T-helper 1 cell treated with Interleukin-12 subunit alpha and Interleukin-12 subunit beta and Interleukin-4 antibody, amounts not matched to agents 30 μg/mL and 1 μg/mL, for 36 hours (primary cell): ENCODE data around the gene ADGRL3.

Experiments used
- H3K27ac Mint-ChIP-seq: one replicate; pipeline ENCODE4 v1.8.0; 2021; ENCODE audit warnings: mild to moderate bottlenecking, mixed read lengths
- H3K27me3 Mint-ChIP-seq: one replicate; pipeline ENCODE4 v1.8.0; 2021; ENCODE audit warnings: low read depth, mixed read lengths
- H3K36me3 Mint-ChIP-seq: one replicate; pipeline ENCODE4 v1.8.0; 2021; ENCODE audit warnings: low read depth, mixed read lengths
- H3K4me1 Mint-ChIP-seq: one replicate; pipeline ENCODE4 v1.8.0; 2021; ENCODE audit warnings: low read depth, mixed read lengths
- H3K4me3 Mint-ChIP-seq: one replicate; pipeline ENCODE4 v1.8.0; 2021; ENCODE audit warnings: mild to moderate bottlenecking, moderate library complexity, mixed read lengths
- H3K9me3 Mint-ChIP-seq: one replicate; pipeline ENCODE4 v1.8.0; 2021; ENCODE audit warnings: mixed read lengths

ADGRL3 gene

DNA sequence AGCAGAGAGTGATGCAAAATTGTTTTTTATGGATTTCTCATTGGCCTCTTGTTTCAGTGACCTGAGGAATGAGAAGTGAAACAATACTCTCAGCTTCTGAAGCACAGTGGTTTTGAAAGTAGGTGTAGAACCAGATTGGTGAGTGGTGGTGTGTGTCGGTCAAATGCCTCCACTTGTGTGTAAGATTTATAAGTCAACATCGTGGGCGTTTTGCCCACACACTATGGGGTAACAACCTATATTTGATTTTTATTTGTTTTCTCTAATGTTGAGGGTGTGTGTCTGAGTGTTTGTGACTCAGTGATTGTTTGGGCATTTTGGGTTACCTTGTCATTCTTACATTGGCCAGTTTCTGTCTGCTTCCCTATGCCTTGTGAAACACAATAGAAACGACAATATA is 23.3 kb downstream of the ADGRL3 start:
- Mint-ChIP-seq H3K27ac (no peak overlapping the region), H3K4me3 (no peak overlapping the region), H3K36me3 (no peaks in the 10 kb centered on the region), H3K4me1 (no peaks in the 10 kb centered on the region), H3K27me3 (no peaks in the 10 kb centered on the region), H3K9me3 (no peaks in the 10 kb centered on the region)

DNA sequence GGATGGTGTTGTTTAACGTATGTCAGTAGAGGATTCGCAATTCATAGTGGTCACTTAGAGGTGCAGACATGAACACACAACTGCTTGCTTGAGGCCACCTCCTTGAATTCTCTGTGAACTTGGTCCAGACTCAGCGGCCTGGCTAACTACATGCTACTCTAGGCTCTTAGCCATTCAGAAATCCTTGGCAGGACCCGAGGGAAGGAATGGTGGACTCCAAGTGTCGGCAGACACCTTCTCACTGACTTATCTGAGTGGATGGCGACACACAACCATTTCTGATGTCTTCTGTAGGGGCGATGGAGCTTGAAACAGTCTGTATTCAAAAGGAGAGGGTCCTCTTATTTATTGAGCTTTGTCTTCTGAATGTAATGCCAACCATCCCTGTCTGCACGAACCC is 24.4 kb downstream of the ADGRL3 start:
- H3K4me1 Mint-ChIP-seq, result no peaks in the 10 kb centered on the region
- no peak overlapping the region for H3K4me3 Mint-ChIP-seq
- H3K27me3 Mint-ChIP-seq, result no peaks in the 10 kb centered on the region
- no peak overlapping the region for H3K27ac Mint-ChIP-seq
- H3K9me3 Mint-ChIP-seq, result no peaks in the 10 kb centered on the region
- H3K36me3 Mint-ChIP-seq, result no peaks in the 10 kb centered on the region

DNA sequence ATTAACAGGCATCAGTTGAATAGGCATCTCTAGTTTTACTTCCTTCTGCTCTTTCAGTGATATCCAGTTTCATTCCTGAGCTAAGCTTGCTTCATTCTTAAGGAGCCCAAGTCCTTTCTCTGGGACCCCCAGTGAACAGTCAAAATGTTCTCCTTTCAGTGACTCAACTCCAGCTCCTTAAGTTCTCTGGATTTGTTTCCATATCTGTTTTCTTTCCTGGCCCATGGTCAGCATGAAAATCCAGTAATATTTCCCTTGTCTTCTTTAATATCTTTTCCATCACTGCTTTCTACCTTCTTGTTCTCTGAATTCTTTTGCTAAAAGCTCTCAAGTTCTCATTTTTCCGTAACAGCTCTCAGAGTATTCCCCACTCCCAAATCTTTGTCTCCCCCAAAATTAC is 25.5 kb downstream of the ADGRL3 start:
- no peaks in the 10 kb centered on the region for H3K27me3 Mint-ChIP-seq
- no peaks in the 10 kb centered on the region for H3K4me1 Mint-ChIP-seq
- no peak overlapping the region for H3K27ac Mint-ChIP-seq
- H3K9me3 Mint-ChIP-seq, result no peaks in the 10 kb centered on the region
- H3K36me3 Mint-ChIP-seq, result no peaks in the 10 kb centered on the region
- H3K4me3 Mint-ChIP-seq, result no peak overlapping the region

DNA sequence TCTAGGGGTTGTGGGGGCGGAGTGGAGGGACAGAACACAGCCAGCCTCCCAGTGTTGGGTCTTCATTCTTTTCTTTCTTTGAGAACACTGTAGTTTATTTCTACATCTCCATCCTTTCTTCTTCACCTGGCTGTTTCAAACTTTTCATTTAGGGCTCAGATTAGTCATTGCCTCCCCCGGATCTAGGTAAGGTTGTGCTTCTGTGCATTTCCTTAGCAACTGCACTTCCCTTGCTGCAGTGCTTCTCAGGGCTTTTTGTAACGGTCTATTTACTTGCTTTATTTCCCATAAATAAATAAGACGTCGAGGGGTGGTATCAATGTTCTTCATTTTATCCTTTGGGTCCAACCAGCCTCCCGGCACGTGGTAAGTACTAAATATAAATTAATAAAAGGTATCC is 31.3 kb downstream of the ADGRL3 start:
- Mint-ChIP-seq H3K27ac (no peak overlapping the region), H3K9me3 (no peaks in the 10 kb centered on the region), H3K4me1 (no peaks in the 10 kb centered on the region), H3K4me3 (no peak overlapping the region), H3K36me3 (no peaks in the 10 kb centered on the region), H3K27me3 (no peaks in the 10 kb centered on the region)

DNA sequence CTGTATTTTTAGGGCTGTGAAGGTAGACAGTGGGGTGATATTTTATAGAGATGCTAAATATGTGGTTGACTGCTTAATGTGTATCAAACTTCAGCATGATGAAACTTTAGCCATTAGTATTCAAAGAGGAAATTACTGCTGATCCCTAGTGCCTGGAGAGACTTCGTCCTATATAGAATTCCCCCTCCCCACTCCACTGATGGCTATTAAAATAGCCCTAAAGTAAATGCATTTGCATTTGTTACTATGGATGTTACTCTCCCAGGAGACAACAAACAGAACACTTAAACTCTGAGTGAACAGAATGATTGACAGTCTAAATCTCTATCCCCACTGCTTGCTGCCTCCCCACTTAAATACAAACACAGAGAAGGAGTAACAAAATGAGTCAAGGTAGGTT is 39.1 kb downstream of the ADGRL3 start:
- no peaks in the 10 kb centered on the region for H3K36me3 Mint-ChIP-seq
- no peak overlapping the region for H3K4me3 Mint-ChIP-seq
- H3K27ac Mint-ChIP-seq, result no peak overlapping the region
- no peaks in the 10 kb centered on the region for H3K27me3 Mint-ChIP-seq
- H3K9me3 Mint-ChIP-seq, result no peaks in the 10 kb centered on the region
- no peaks in the 10 kb centered on the region for H3K4me1 Mint-ChIP-seq

DNA sequence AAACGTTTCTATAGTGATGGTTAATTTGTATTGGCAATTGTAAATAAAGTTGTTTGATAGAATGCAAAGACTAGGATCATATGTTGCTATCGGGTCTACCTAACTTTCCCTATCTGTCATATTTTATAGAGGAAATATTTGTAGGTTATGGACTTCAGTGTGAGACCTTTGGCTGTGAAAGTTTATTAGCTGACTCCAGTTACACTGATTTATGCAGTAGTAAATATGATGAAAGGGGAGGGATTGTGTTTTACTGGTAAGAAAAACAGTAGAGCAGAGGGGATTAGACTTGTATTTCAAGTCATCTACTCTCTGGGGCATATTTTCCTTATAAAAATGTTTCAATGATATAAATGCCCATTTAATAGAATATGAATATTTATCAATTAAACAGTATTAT is 43.8 kb downstream of the ADGRL3 start:
- Mint-ChIP-seq H3K4me1 (no peaks in the 10 kb centered on the region), H3K27me3 (no peaks in the 10 kb centered on the region), H3K36me3 (no peaks in the 10 kb centered on the region), H3K27ac (no peak overlapping the region), H3K4me3 (no peak overlapping the region), H3K9me3 (no peaks in the 10 kb centered on the region)

DNA sequence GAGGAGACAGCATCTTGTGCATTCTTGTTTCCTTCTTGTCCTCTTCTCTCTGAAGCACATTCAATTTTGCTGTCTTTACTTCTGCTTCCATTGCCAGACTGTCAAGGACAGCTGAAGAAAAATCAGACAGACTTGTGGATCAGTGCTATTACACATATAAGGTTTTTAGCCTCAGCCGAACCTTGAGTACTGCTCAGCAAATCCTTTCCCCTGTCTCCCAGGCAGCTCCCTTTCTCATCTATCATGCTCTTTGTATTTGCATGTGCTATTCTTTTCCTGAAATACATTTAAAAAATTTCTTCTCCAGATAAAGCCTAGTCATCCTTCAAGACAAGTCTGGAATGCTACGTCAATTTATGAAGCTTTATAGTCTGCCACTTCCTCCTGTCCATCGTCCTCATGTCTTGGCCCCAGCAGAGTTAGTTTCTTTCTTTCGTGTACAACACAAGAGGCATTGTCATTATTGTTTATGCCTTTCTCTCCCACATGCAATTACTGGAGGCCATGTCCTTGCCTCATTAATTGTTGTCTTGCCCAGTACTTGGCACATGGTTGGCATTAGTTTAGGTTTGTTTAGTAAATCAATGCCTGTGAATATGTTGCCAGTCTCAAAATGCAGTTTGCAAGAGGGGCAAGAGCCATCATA is 45.1 kb downstream of the ADGRL3 start:
- H3K27me3 Mint-ChIP-seq, result no peaks in the 10 kb centered on the region
- no peaks in the 10 kb centered on the region for H3K36me3 Mint-ChIP-seq
- peaks cover 2% of the 10 kb centered on the region for H3K9me3 Mint-ChIP-seq
- H3K4me3 Mint-ChIP-seq, result no peak overlapping the region
- H3K27ac Mint-ChIP-seq, result no peak overlapping the region
- no peaks in the 10 kb centered on the region for H3K4me1 Mint-ChIP-seq

DNA sequence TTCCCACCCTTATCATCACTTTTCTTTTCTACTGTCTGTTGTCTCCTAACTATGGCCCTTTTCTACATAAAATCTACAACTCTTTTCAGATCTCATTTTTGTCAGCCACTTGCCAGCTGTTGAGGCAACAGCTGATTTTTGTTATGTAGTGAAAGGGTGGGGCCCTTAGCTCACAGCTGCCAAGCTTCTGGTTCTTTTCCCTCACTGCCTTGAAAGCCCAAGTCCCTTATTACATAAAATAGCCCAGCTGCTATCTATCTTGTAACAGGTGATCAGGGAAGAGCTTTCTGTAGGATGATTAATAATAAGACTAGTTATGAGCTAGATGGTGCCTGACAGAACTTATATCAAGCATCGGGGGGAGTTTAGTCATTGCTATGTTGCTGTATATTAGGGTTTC is 45.9 kb downstream of the ADGRL3 start:
- Mint-ChIP-seq H3K4me1 (no peaks in the 10 kb centered on the region), H3K36me3 (no peaks in the 10 kb centered on the region), H3K9me3 (peaks cover 6% of the 10 kb centered on the region), H3K4me3 (no peak overlapping the region), H3K27ac (no peak overlapping the region), H3K27me3 (no peaks in the 10 kb centered on the region)

DNA sequence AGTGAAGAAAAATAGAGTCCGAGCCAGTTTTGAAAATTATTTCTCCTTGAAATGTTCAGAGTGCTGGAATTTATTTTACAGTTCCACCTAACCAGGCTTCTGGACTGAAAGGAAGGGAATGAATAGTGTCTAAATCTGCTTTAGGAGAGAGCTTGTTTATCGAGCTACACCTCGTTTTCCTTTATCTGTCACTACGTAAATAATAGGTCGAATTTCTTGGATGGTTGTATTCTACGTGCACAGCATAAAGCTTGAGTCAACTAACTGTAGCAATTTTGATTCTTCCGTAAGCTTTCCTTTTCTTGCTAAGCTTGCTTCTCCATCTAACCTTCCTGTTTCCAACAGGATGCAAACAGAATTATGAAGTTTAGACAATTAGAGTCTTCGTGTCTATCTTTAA is 48.6 kb downstream of the ADGRL3 start:
- H3K36me3 Mint-ChIP-seq, result no peaks in the 10 kb centered on the region
- no peak overlapping the region for H3K27ac Mint-ChIP-seq
- no peak overlapping the region for H3K4me3 Mint-ChIP-seq
- no peaks in the 10 kb centered on the region for H3K4me1 Mint-ChIP-seq
- H3K27me3 Mint-ChIP-seq, result no peaks in the 10 kb centered on the region
- peaks cover 6% of the 10 kb centered on the region for H3K9me3 Mint-ChIP-seq

DNA sequence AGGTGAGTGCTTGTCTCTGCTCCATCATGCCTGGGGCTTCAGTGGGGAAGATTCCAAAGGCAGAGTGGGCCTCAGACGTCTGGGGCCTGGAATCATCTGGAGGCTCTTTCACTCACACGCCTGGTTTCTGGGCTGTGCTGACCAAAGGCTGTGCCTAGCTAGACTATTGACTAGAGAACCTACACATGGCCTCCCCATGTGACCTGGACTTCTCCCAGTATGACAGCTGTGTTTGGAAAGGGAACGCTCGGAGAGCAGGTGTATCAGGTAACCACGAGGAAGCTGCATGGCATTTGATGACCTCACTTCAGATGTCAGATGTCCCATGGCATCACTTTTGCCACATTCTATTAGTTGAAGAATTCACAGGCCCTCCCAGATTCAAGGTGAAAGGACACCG is 51.0 kb downstream of the ADGRL3 start:
- H3K4me1 Mint-ChIP-seq, result no peaks in the 10 kb centered on the region
- H3K4me3 Mint-ChIP-seq, result no peak overlapping the region
- no peak overlapping the region for H3K27ac Mint-ChIP-seq
- H3K27me3 Mint-ChIP-seq, result no peaks in the 10 kb centered on the region
- no peaks in the 10 kb centered on the region for H3K36me3 Mint-ChIP-seq
- peaks cover 6% of the 10 kb centered on the region for H3K9me3 Mint-ChIP-seq

DNA sequence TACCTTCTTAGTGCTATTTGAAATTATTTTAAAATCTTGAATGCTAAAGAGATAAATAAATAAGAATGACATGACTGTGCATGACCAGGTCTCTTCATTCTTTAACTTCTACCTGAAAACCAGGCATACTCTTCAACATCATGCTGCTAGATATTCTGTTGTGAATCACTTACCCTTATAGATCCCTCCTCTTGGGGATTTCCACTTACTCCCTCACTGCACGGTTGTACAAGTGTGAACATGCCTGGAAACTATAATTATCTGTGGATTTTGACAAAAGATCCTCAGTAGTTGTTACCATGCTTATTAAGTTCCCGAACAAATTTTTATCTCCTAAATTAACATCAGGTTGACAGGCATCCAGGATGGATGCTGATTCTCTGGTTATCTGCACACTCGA is 54.3 kb downstream of the ADGRL3 start:
- H3K36me3 Mint-ChIP-seq, result no peaks in the 10 kb centered on the region
- H3K9me3 Mint-ChIP-seq, result peaks cover 9% of the 10 kb centered on the region
- no peak overlapping the region for H3K4me3 Mint-ChIP-seq
- H3K27me3 Mint-ChIP-seq, result no peaks in the 10 kb centered on the region
- no peak overlapping the region for H3K27ac Mint-ChIP-seq
- no peaks in the 10 kb centered on the region for H3K4me1 Mint-ChIP-seq

DNA sequence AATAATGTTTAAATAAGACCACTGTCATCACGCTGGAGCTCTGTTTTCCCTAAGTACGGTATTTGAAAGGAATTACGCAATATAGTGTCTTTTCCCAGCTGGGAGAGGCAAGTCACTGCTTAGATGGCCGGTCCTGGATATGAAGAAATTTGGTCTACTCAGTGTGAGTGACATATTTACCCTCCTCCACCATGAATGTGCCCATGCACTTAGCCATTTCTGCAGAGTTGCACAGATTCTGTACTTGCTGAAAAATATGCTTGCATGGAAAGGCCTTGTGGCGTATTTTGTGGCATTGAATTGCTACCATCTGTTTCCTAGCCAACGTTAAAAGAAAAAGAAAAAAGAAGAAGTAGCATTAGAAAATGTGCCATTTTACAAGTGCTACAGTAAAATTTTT is 73.1 kb downstream of the ADGRL3 start:
- no peaks in the 10 kb centered on the region for H3K36me3 Mint-ChIP-seq
- H3K27me3 Mint-ChIP-seq, result no peaks in the 10 kb centered on the region
- H3K4me3 Mint-ChIP-seq, result no peak overlapping the region
- H3K9me3 Mint-ChIP-seq, result peaks cover 4% of the 10 kb centered on the region
- no peak overlapping the region for H3K27ac Mint-ChIP-seq
- H3K4me1 Mint-ChIP-seq, result no peaks in the 10 kb centered on the region

DNA sequence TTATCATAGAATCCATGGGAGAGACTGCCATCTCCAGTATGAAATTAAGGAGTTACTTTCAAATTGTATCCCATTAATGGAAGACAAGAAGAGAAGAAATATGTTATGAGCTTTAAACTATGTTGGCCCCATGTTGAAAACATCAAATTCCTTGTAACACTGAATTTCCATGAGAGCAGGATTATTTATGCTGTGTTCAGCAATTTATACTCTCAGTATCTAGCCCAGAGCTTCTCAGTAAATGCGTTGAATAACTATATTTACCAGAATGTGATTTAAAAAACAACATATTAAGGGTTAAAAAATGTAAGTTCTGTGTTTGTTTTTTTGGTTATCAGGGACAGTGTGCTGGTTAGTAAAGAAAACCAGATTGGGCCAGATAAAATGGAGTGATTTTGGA is 74.2 kb downstream of the ADGRL3 start:
- no peaks in the 10 kb centered on the region for H3K36me3 Mint-ChIP-seq
- H3K4me3 Mint-ChIP-seq, result no peak overlapping the region
- no peaks in the 10 kb centered on the region for H3K4me1 Mint-ChIP-seq
- H3K27me3 Mint-ChIP-seq, result no peaks in the 10 kb centered on the region
- H3K9me3 Mint-ChIP-seq, result peaks cover 7% of the 10 kb centered on the region
- no peak overlapping the region for H3K27ac Mint-ChIP-seq

DNA sequence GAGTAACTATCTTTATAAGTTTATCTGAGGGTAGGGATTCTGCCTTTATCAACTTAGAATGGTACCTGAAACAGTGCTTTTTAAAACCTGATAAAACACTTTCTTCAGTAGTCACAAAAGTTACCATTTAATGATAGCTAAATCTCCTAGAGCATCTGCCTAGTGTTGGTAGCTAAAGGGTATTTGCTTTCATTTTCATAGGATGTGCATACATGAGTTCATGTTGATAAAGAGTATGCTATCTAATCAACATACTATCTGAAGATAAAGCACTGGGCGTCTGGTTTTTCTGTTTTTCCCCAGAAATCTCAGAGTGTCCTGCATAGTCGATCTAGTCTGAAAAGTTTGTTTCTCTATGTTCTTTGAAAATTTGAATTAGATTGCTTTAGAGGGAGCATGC is 75.1 kb downstream of the ADGRL3 start:
- H3K4me3 Mint-ChIP-seq, result no peak overlapping the region
- no peaks in the 10 kb centered on the region for H3K36me3 Mint-ChIP-seq
- H3K27ac Mint-ChIP-seq, result no peak overlapping the region
- H3K4me1 Mint-ChIP-seq, result no peaks in the 10 kb centered on the region
- peaks cover 7% of the 10 kb centered on the region for H3K9me3 Mint-ChIP-seq
- no peaks in the 10 kb centered on the region for H3K27me3 Mint-ChIP-seq

DNA sequence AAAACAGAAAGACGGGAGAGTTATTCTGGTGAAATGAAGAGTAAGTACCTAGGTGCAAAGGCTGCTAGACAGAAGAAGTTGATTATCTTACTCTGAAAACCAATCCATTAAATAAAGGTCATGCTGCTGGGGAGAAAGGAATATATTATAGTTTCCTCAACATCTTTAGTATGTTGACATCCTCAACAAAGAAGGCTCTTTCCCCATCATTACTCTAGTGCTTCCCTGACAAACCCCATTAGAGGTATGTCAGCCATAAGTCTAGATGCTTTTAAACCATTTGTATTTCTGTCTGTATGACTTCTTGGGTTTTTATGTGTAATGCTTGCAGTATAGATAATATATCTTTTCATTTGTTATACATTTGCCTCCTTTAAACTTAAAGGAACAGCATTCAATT is 75.9 kb downstream of the ADGRL3 start:
- Mint-ChIP-seq H3K4me1 (no peaks in the 10 kb centered on the region), H3K4me3 (no peak overlapping the region), H3K27ac (no peak overlapping the region), H3K9me3 (peaks cover 7% of the 10 kb centered on the region), H3K27me3 (no peaks in the 10 kb centered on the region), H3K36me3 (no peaks in the 10 kb centered on the region)
